A673 (cell line): ENCODE results near the gene CIT. TPM values are rescaled to one million over a fixed set of nuclear protein-coding genes. Genes with fewer than 3 reads are reported as not detected.

ENCODE experiments used
- BruUV-seq: library from RNA; stranded (reverse); fragments of 400-500 nt; replicated peaks from 2 replicates; lab custom pipeline; 2021; lab: Mats Ljungman, UMichigan
- CTCF ChIA-PET: fragments of 300-600 bp; sonication (Branson Sonifier 250); formaldehyde crosslinking; loops from one replicate; lab custom pipeline; 2022; ENCODE audit warnings: antibody characterized with exemption; lab: Charles Lee
- POLR2A ChIA-PET: fragments of 300-600 bp; sonication (Branson Sonifier 250); formaldehyde crosslinking; loops from one replicate; lab custom pipeline; 2022; ENCODE audit warnings: antibody characterized with exemption; ENCODE audit not compliant: low non-redundant PET; lab: Charles Lee
- DNase-seq: peaks from one replicate; pipeline ENCODE4 v3.0.0-alpha.2; 2015; ENCODE audit warnings: low spot score
- H3K27ac ChIP-seq: fragments of 200-600 bp; sonication (generic); 2 replicates; pipeline ENCODE4 v1.5.1; 2016; ENCODE audit warnings: mixed run types, low read depth, mild to moderate bottlenecking, mixed read lengths, antibody characterized with exemption, low read length; ENCODE audit not compliant: poor library complexity, severe bottlenecking
- H3K27me3 ChIP-seq: fragments of 200-600 bp; sonication (generic); replicated peaks from 2 replicates; pipeline ENCODE4 v1.6.1; 2017; ENCODE audit warnings: mixed run types, low read depth, mild to moderate bottlenecking, mixed read lengths, antibody characterized with exemption, low read length; ENCODE audit not compliant: insufficient read depth, poor library complexity
- H3K36me3 ChIP-seq: fragments of 200-600 bp; sonication (generic); 2 replicates; pipeline ENCODE4 v1.6.1; 2016; ENCODE audit warnings: mixed run types, mild to moderate bottlenecking, mixed read lengths, antibody characterized with exemption, low read length; ENCODE audit not compliant: insufficient read depth, poor library complexity, severe bottlenecking
- H3K4me1 ChIP-seq: fragments of 200-600 bp; sonication (generic); 2 replicates; pipeline ENCODE4 v1.6.1; 2017; ENCODE audit warnings: mixed run types, mild to moderate bottlenecking, mixed read lengths, antibody characterized with exemption, low read length; ENCODE audit not compliant: insufficient read depth, poor library complexity, severe bottlenecking
- H3K4me3 ChIP-seq: fragments of 200-600 bp; sonication (generic); 2 replicates; pipeline ENCODE4 v1.5.1; 2016; ENCODE audit warnings: low read depth, mixed run types, mild to moderate bottlenecking, mixed read lengths, low read length; ENCODE audit not compliant: poor library complexity, severe bottlenecking
- H3K9me3 ChIP-seq: fragments of 200-600 bp; sonication (generic); 2 replicates; pipeline ENCODE4 v1.6.1; 2016; ENCODE audit warnings: mixed run types, low read depth, mild to moderate bottlenecking, mixed read lengths, antibody characterized with exemption, low read length; ENCODE audit not compliant: poor library complexity, severe bottlenecking
- EZH2 ChIP-seq: fragments of 200-600 bp; sonication (generic); IDR thresholded peaks from 2 replicates; pipeline ENCODE4 v1.6.1; 2017; ENCODE audit warnings: borderline replicate concordance, low read depth, mild to moderate bottlenecking, mixed read lengths, antibody characterized with exemption, low read length; ENCODE audit not compliant: poor library complexity, severe bottlenecking
- intact Hi-C: fragments of 100-400 bp; cut with micrococcal nuclease; formaldehyde crosslinking; loops from one replicate; pipeline ENCODE4 v1.10.0; 2022; ENCODE audit not compliant: unreplicated experiment
- total RNA-seq: library from RNA; stranded (reverse); gene quantifications from 2 replicates; pipeline ENCODE4 v1.2.3, GENCODE V29; 2021
- TF ChIP-seq, protein P1 (sequence below): fragments of 300-800, 200-600 bp; sonication (generic); conservative IDR thresholded peaks from 2 replicates; pipeline ENCODE4 v1.5.1; 2017; ENCODE audit warnings: low read depth, mild to moderate bottlenecking, antibody characterized with exemption, low read length, moderate library complexity, mixed read lengths

CIT gene
- total RNA-seq, 1 experiment from 2014 or later, result 62.4 TPM

DNA sequence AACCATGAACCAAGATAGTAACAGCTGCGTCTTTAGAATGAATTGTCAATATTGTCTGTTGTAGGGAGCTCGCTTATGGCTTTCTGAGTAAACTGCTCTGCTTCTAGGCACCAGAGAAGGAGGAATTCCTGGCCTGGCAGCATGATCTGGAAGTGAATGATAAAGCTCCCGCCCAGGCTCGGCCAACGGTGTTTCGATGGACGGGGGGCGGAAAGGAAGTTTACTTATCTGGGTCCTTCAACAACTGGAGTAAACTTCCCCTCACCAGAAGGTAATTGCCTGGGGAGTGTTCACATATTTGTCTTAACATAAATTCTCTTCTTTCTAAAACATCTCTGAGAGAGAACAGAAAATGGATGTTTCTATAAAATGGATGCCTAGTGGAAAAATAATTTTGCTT, 204.9 kb downstream of the CIT start:
- no peak overlapping the region for H3K4me3 ChIP-seq
- ChIA-PET CTCF (no interaction called here), POLR2A (no interaction called here)
- H3K27ac ChIP-seq, result no peak overlapping the region
- intact Hi-C loops, result no loop called here
- no peaks in the 10 kb centered on the region for H3K27me3 ChIP-seq
- DNase-seq, result no peak
- H3K4me1 ChIP-seq, result peaks cover 1% of the 10 kb centered on the region
- TF ChIP-seq EZH2, result no peak
- TF ChIP-seq, protein P1, sequence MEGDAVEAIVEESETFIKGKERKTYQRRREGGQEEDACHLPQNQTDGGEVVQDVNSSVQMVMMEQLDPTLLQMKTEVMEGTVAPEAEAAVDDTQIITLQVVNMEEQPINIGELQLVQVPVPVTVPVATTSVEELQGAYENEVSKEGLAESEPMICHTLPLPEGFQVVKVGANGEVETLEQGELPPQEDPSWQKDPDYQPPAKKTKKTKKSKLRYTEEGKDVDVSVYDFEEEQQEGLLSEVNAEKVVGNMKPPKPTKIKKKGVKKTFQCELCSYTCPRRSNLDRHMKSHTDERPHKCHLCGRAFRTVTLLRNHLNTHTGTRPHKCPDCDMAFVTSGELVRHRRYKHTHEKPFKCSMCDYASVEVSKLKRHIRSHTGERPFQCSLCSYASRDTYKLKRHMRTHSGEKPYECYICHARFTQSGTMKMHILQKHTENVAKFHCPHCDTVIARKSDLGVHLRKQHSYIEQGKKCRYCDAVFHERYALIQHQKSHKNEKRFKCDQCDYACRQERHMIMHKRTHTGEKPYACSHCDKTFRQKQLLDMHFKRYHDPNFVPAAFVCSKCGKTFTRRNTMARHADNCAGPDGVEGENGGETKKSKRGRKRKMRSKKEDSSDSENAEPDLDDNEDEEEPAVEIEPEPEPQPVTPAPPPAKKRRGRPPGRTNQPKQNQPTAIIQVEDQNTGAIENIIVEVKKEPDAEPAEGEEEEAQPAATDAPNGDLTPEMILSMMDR, result no peak
- H3K36me3 ChIP-seq, result peaks cover 57% of the 10 kb centered on the region
- no TSS peak for BruUV-seq
- no peaks in the 10 kb centered on the region for H3K9me3 ChIP-seq

DNA sequence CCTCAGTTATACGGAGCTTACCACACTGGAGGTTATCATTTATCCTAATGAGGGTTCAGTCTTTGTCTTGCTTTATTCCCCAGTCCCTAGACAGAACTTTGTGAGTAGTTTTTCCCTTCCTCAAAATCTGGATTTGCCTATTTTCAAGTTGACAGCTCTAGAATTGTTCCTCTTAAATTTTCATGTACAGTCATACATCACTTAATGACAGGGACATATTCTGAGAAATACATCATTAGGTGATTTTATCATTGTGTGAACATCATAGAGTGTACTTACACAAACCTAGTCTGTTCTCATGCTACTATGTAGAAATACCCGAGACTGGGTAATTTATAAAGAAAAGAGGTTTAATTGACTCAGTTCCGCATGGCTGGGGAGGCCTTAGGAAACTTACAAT, 206.1 kb downstream of the CIT start:
- intact Hi-C loops, result no loop called here
- no peak for TF ChIP-seq EZH2
- TF ChIP-seq, protein P1, result no peak
- DNase-seq, result no peak
- Histone ChIP-seq H3K27ac (no peak overlapping the region), H3K36me3 (peaks cover 49% of the 10 kb centered on the region), H3K4me1 (peaks cover 9% of the 10 kb centered on the region), H3K9me3 (no peaks in the 10 kb centered on the region), H3K4me3 (no peak overlapping the region), H3K27me3 (no peaks in the 10 kb centered on the region)
- ChIA-PET POLR2A (no interaction called here), CTCF (no interaction called here)
- BruUV-seq, result no TSS peak

- no peak overlapping the region for H3K27ac ChIP-seq
- TSS peak; percentile 12 for BruUV-seq
- intact Hi-C loops, result loop anchor here (5.0 kb wide), 1 partner anchor 948 kb away; no protein-coding TSS in a partner anchor
- CTCF ChIA-PET, result no interaction called here
- POLR2A ChIA-PET, result no interaction called here
- H3K9me3 ChIP-seq, result no peaks in the 10 kb centered on the region
- no peak for TF ChIP-seq EZH2
- TF ChIP-seq, protein P1, result no peak
- no peaks in the 10 kb centered on the region for H3K27me3 ChIP-seq
- DNase-seq, result no peak
- H3K36me3 ChIP-seq, result peaks cover 40% of the 10 kb centered on the region
- H3K4me1 ChIP-seq, result peaks cover 9% of the 10 kb centered on the region
- no peak overlapping the region for H3K4me3 ChIP-seq
Observed at GRCh38 chr12:119669744-119670472, 207.2 kb downstream of the CIT start.
